Large intestine (tissue), 3 donors: ENCODE results near the gene TMEM231. TPM values are rescaled to one million over a fixed set of nuclear protein-coding genes. Genes with fewer than 3 reads are reported as not detected.
"Not testable (repeated sequence)": the region's sequence is repeated elsewhere in the genome, so short reads cannot be mapped to it uniquely, and the experiment has no call there.

Source experiments
- DNase-seq, 2 donors: peaks; one replicate each; pipeline versions ENCODE4 v3.0.0 to v3.0.0-alpha.2; 2013
- H3K27ac ChIP-seq: one replicate; pipeline ENCODE4 v1.5.1; 2013; ENCODE audit warnings: low read length
- H3K27me3 ChIP-seq: 2 replicates; pipeline ENCODE4 v1.6.1; 2013; ENCODE audit warnings: low read length; ENCODE audit not compliant: control insufficient read depth, insufficient read depth
- H3K36me3 ChIP-seq: 2 replicates; pipeline ENCODE4 v1.6.1; 2013; ENCODE audit warnings: low read length; ENCODE audit not compliant: control insufficient read depth, insufficient read depth
- H3K4me1 ChIP-seq: one replicate; pipeline ENCODE4 v1.6.1; 2013; ENCODE audit warnings: low read length; ENCODE audit not compliant: control insufficient read depth, insufficient read depth
- H3K4me3 ChIP-seq: one replicate; pipeline ENCODE4 v1.5.1; 2013; ENCODE audit warnings: low read length
- H3K9me3 ChIP-seq: one replicate; pipeline ENCODE4 v1.6.1; 2013; ENCODE audit warnings: mild to moderate bottlenecking, low read depth, low read length, moderate library complexity; ENCODE audit not compliant: control insufficient read depth
- WGBS: methylation state at CpG from one replicate; pipeline ENCODE4 v1.1.5; 2013; ENCODE audit warnings: low lambda C conversion rate; ENCODE audit not compliant: insufficient coverage; 5-methylcytosine and 5-hydroxymethylcytosine counted together
- polyA plus RNA-seq: library from polyadenylated mRNA; unstranded; fragments of 120-200 nt; gene quantifications from one replicate; pipeline ENCODE4 v1.2.1, GENCODE V29; 2013

Gene TMEM231
- polyA plus RNA-seq, 1 donor = 7.6 TPM

DNA sequence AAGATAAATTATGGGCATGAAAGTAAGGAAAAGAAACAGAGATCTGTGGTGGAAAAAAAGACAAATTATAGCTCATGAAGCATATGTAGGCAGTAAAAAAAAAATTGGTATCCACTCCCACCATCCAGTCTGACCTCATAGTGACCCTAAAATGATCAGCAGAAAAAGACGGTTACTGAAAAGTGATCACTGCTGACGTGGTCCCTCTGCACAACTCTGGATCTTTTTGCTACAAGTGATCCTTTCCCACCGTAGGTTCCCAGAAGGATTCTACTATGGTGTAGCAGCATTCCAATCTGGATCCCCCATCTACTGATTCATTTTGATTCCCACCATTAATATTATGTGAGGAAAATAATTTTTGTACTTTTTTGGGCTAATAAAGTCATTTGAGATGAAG is 49.9 kb downstream of the TMEM231 start:
- Histone ChIP-seq H3K27me3 (no peaks in the 10 kb centered on the region), H3K27ac (no peak overlapping the region), H3K4me1 (no peaks in the 10 kb centered on the region), H3K36me3 (no peaks in the 10 kb centered on the region), H3K9me3 (no peaks in the 10 kb centered on the region), H3K4me3 (no peak overlapping the region)
- no peak for DNase-seq
- no CpG with 5 or more reads among the region's 3 CpGs for WGBS

DNA sequence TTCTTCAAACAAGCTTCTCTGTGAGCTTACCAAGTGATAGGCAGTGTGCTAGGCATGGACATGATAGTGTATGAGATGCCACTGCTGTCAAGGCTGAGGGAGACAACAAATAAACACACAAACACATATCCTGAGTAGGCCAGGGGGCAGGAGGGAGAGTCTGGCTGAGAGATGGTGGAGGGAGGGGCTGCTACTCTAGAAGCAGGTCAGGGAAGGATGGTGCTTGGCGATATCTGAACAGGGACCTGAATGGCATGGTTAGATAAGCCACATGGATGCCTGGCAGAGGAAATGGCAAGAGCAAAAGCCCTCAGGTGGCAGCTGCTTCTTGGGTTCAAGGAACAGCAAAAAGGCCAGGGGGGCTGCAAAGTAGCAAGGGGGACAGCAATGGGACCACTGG is 52.3 kb downstream of the TMEM231 start:
- no peaks in the 10 kb centered on the region for H3K4me1 ChIP-seq
- H3K27ac ChIP-seq = no peak overlapping the region
- no peaks in the 10 kb centered on the region for H3K27me3 ChIP-seq
- no peak overlapping the region for H3K4me3 ChIP-seq
- 100% methylated on average over 1 of the region's 1 CpG for WGBS
- H3K36me3 ChIP-seq = no peaks in the 10 kb centered on the region
- H3K9me3 ChIP-seq = no peaks in the 10 kb centered on the region
- no peak for DNase-seq

DNA sequence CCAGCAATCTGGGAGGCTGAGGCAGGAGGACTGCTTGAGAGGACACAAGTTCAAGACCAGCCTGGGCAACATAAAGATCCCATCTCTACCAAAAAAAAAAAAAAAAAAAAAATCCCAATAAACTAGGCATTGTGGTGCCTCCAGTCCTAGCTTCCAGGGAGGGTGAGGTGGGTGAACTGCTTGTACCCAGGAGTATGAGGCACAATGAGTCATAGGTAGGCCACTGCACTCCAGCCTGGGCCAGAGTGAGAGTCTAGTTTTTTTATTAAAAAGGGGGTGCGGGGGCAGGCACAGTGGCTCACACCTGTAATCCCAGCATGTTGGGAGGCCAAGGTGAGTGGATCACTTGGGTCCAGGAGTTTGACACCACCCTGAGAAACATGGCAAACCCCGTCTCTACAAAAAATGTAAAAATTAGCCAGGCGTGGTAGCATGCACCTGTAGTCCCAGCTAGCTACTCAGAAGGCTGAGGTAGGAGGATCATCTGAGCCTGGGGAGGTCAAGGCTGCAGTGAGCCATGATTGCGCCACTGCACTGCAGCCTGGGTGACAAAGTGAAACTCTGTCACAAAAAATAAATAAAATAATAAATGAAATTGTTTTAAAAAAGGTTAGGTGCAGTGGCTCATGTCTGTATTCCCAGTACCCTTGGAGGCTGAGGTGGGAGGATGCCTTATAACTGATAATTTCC is 53.0 kb downstream of the TMEM231 start:
- Histone ChIP-seq H3K4me3 (no peak overlapping the region), H3K9me3 (no peaks in the 10 kb centered on the region), H3K36me3 (no peaks in the 10 kb centered on the region), H3K27ac (no peak overlapping the region), H3K27me3 (no peaks in the 10 kb centered on the region), H3K4me1 (no peaks in the 10 kb centered on the region)
- no CpG with 5 or more reads among the region's 4 CpGs for WGBS
- no peak for DNase-seq

DNA sequence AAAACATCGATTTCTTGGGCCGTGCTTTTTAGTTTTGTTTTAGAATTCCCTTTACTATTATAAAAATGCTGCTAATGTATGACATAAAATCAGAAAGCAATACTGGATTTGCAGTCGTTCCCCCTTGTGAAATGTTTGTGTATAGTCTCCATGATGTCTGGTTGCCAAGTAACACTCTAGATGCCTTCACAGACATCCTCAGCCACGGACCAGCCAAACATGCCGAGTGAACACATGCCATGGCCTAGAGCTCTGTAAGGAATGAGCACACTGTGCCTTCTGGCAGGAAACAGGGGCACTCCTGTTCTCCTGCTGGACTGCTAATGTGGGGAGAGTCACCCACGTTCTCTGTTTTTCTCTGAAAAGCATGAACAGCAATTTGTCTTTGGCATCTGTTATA is 54.2 kb downstream of the TMEM231 start:
- H3K36me3 ChIP-seq, H3K4me1 ChIP-seq, H3K27me3 ChIP-seq, H3K9me3 ChIP-seq, H3K4me3 ChIP-seq, H3K27ac ChIP-seq: not testable (repeated sequence)
- WGBS = 100% methylated on average over 2 of the region's 6 CpGs
- peak in 1 of 2 donors; percentile 39 for DNase-seq

DNA sequence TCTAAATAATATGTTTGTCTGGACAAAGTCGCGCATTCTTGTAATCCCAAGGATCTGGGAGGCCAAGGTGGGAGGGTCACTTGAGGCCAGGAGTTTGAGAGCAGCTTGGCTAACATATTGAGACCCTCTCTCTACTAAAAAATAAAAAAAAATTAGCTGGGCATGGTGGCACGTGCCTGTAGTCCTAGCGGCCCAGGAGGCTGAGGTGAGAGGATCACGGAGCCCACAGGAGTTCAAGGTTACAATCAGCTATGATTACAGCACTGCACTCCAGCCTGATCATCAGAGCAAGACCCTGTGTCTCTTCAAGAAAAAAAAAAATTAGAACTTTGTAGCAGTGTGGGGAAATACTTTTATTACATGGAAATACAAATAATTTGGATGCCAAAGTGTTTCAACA is 54.7 kb downstream of the TMEM231 start:
- H3K4me1 ChIP-seq = no peaks in the 10 kb centered on the region
- H3K36me3 ChIP-seq = no peaks in the 10 kb centered on the region
- no peak overlapping the region for H3K27ac ChIP-seq
- no peak for DNase-seq
- no peak overlapping the region for H3K4me3 ChIP-seq
- no peaks in the 10 kb centered on the region for H3K9me3 ChIP-seq
- H3K27me3 ChIP-seq = no peaks in the 10 kb centered on the region
- no CpG with 5 or more reads among the region's 5 CpGs for WGBS

DNA sequence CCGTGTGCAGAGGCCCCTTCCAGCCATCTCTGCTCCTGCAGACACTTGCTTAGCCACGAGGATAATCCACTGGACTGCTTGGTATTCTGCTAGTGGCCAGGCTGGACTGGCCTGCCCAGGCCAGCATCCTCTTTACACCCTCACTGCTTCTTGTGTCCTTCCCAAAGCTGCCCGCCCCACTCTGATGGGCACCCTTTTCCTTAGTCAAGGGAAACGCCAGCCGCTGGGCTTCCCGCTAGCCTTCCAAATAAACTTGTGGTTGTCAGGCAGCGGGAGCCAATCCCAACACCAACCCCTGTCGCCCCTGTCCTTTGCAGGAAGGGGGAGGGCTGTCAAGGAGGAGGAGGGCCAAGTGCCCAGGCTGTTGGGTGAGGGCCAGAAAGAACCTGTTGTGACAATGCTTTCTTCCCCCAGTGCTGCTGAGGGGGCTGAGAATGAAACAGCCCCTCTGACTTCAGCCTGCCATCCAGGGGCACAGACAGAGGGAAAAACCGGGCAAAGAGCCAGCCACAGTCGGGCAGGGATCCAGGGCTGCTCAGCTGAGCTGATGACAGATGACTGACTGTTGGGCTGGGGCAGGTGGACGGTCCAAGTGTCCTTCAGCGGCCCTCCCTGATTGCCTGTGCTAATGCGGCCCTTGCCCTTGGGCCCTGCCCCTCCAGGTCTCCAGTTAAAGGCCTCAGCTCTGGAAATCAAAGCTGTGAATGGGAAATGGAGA is 57.3 kb downstream of the TMEM231 start:
- H3K36me3 ChIP-seq, H3K27ac ChIP-seq, H3K9me3 ChIP-seq, H3K4me3 ChIP-seq, H3K4me1 ChIP-seq: not testable (repeated sequence)
- no CpG with 5 or more reads among the region's 13 CpGs for WGBS
- H3K27me3 ChIP-seq = peaks cover 17% of the 10 kb centered on the region
- peak in 1 of 2 donors; percentile 18 for DNase-seq

DNA sequence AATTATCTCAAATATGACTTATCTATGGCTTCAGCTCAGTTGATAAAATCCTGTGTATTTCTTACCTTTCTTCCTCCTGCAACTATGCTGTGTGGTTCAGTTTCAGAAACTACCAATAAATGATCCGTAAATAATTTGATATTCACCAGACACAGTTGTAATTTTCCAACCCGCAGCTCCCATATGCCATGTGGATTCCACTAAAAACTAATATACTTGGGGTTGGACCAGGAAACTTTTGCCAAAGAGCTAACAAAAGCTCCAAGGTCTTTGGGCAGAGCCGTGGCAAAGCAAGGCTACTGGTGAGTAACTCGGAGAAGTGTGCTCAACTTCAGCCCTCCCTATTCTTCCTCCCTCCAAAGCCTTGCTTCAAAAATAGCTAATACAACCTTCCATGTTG is 58.5 kb downstream of the TMEM231 start:
- Histone ChIP-seq H3K4me1 (peaks cover 4% of the 10 kb centered on the region), H3K9me3 (no peaks in the 10 kb centered on the region), H3K4me3 (no peak overlapping the region), H3K27me3 (peaks cover 19% of the 10 kb centered on the region), H3K27ac (no peak overlapping the region), H3K36me3 (no peaks in the 10 kb centered on the region)
- WGBS = no CpG with 5 or more reads among the region's 4 CpGs
- DNase-seq = no peak

DNA sequence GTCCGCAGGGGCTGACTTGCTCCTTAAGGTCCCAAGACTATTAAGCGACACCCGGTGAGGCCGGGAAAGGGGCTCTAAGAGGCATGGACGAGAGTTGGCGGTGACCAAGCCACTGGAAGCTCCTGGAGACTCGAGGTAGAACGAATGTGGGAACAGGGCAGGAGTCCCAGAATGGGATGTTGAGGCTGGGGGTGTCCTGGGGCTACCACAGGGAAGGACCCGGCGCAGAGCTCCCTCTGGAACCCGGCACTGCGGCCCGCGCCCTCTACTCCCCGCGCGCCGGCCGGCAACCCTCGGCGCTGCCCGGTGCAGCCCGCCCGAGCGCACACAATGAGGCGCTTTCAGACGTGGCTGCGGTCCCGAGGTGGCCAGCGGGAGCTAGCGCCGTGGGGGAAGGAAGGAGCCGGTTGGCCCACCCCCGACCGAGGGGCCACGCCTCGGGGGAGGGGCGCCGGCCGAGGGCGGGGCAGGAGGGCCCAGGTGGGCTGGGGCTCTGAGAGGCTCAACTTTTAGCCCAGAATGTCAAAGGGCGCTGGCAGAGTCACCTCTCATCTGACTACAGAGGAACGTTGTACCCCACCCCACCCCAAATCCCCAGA is 60.9 kb downstream of the TMEM231 start, which contains the start of gene CHST6:
Gene CHST6 (minus strand): TSS at position 366 of the 599 bp plus-strand sequence. CDS start 15,613 bp downstream, outside the sequence.
- DNase-seq = peak in 1 of 2 donors; percentile 44
- Histone ChIP-seq H3K4me3 (peak within 1 kb of the TSS; percentile 10), H3K27ac (no peak within 1 kb of the TSS)

DNA sequence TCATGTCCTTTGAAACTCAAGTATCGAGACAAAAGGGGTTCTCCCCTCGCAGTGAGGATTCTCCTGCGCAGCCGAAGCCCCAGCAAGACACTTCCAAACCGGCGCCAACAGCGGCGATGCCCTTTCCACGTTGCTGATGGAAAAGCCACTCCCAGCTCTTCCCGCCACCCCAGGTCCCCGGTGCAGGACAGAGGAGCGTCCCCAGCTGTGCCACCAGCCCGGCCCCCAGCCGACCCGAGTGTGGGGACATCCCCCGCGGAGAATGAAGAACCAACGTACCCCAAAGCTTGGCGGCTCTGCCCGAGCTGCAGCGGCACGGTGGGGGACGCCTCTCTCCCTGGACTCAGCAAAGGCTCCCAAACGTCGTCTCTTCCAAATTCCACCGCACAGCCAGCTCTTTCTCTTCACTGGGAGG is 61.4 kb downstream of the TMEM231 start:
- Histone ChIP-seq H3K9me3 (no peaks in the 10 kb centered on the region), H3K36me3 (no peaks in the 10 kb centered on the region), H3K27me3 (peaks cover 19% of the 10 kb centered on the region), H3K4me1 (peaks cover 4% of the 10 kb centered on the region), H3K4me3 (peak overlapping the region; percentile 10), H3K27ac (no peak overlapping the region)
- DNase-seq = peak in 1 of 2 donors; percentile 11
- WGBS = no CpG with 5 or more reads among the region's 26 CpGs

More for the DNA sequence above, 60.9 kb downstream of the TMEM231 start, which contains the start of gene CHST6:
- H3K36me3 ChIP-seq = no peaks in the 10 kb centered on the region
- peaks cover 19% of the 10 kb centered on the region for H3K27me3 ChIP-seq
- WGBS = no CpG with 5 or more reads among the region's 43 CpGs
- H3K4me1 ChIP-seq = peaks cover 4% of the 10 kb centered on the region
- H3K9me3 ChIP-seq = no peaks in the 10 kb centered on the region

DNA sequence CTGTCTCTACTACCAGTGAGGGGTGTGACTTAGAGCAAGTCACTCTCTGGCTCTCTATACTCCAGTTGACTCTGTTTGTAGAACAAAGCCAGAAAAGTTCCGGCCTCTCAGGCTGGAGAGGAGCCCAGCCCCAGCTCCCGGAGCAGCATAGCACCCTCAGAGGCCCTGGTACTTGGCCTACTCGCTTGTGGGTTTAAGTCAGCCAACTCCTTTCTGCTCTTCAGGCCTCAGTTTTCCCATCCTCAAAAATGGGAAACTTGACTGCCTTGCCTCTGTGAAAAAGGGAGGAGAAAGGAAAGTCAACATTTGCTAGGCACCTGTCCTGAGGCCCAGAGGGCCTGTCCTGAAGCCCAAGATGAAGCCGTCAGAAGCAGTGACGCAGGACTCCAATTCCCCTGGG is 61.9 kb downstream of the TMEM231 start:
- peaks cover 4% of the 10 kb centered on the region for H3K4me1 ChIP-seq
- H3K36me3 ChIP-seq = no peaks in the 10 kb centered on the region
- peaks cover 19% of the 10 kb centered on the region for H3K27me3 ChIP-seq
- no peak for DNase-seq
- WGBS = no CpG with 5 or more reads among the region's 5 CpGs
- H3K27ac ChIP-seq = no peak overlapping the region
- no peaks in the 10 kb centered on the region for H3K9me3 ChIP-seq
- H3K4me3 ChIP-seq = no peak overlapping the region
